ENCODE data around the gene FOXL2. TPM values are rescaled to one million over a fixed set of nuclear protein-coding genes. Genes with fewer than 3 reads are reported as not detected.
"Not testable (repeated sequence)": the region's sequence is repeated elsewhere in the genome, so short reads cannot be mapped to it uniquely, and the experiment has no call there.

Gene FOXL2
- polyA plus RNA-seq, 6 donors from 2014 or later = not detected

DNA sequence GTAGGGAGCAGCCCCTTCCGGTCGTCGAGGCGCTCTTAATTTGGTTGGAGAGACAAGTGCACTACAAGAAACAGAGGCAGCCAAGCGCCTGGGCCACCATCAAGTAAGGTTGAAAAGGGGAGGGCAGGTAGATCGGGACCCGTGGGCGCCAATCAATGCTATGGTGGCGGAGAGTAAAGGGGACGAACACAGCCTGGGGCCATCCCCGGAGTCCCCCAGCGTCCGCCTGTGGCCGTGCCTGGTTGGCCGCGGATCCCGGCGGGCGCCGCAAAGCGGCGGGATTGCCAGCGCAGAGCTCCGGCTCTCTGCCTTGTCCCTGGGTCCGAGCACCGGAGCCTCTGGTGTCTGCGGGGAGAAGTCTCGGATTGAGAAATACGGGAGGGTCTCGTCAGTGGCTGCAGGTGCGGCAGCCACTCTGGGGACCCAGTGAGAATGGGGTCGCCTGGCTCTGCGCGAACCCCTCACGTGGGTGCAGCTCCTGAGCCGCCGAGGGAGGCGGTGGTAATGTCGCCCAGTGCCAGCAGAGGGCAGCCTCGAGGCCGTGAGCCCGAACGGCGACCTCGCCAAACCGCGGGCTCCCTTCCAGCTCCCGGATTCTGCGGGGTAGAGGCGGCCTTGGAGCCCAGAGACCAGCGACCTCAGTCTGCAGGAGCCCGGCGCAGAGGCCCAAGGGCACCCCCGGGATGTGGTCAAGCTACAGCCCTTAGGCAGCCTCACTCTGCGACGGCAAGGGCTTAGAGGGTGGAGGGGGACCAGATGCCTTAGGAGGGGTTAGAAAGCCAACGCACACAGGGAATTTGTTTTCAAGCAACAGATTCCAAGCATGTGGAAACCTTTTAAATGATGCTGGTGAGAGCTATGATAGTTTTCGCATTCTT is 10.8 kb downstream of the FOXL2 start:
- Mint-ChIP-seq H3K27me3 (peaks cover 75 to 93% (median 78%) of the 10 kb centered on the region in 3 donors), H3K9me3 (no peaks in the 10 kb centered on the region), H3K4me3 (peak overlapping the region; percentile 53 to 85 (median 78)), H3K27ac (peak overlapping the region in 2 of 6 donors; percentile 56 to 59), H3K4me1 (peaks cover 14 to 40% (median 38%) of the 10 kb centered on the region in 3 donors), H3K36me3 (no peaks in the 10 kb centered on the region)
- DNase-seq (peak; percentile 57), ATAC-seq (ENCODE audit: low read depth in 2 of 2) (peak; percentile 65 to 71)

GRCh38 chr3:138935505-138935862 is 11.5 kb downstream of the FOXL2 start:
- Mint-ChIP-seq H3K4me1 (peaks cover 14 to 40% (median 38%) of the 10 kb centered on the region in 3 donors), H3K27ac (peak overlapping the region in 2 of 6 donors; percentile 56 to 59), H3K9me3 (peaks cover 0 to 2% (median 0%) of the 10 kb centered on the region in 7 donors), H3K36me3 (no peaks in the 10 kb centered on the region), H3K4me3 (peak overlapping the region; percentile 53 to 85 (median 78)), H3K27me3 (peaks cover 75 to 93% (median 78%) of the 10 kb centered on the region in 3 donors)
- DNase-seq (no peak), ATAC-seq (ENCODE audit: low read depth in 2 of 2) (peak in 1 of 2 donors; percentile 3)

DNA sequence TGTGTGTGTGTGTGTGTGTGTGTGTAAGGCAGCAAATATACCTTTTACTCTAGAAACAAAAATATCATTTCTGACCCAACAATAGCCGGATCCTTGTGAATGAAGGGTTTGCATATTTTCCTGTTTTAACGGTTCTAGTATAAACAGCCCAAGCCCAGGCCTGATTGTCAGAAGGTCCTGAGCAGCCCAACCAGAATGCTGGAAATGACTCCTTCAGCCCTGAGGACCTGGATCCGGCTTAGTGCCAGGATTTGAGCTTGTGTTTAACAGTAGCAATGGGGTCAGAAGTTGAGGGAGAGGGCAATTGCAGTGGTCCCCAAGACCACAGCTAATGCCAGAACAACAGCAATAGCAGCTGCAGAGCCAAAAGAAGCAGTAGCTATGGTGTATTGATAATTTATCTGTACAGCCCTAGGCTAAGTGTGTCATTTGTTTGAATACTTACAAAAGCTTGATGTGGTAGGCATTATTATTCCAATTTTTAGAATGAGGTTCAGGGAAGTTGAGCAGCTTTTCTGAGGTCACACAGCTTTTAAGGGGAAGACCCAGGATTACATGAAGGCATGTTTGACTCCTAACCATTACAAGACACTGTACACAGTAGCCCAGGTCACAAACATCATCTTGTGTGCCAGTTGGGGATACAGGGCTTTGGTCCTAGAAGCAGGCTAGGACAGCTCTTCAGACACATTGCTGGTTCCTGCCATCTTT is 12.8 kb downstream of the FOXL2 start:
- H3K36me3 Mint-ChIP-seq = no peaks in the 10 kb centered on the region
- H3K27ac Mint-ChIP-seq = no peak overlapping the region
- peak overlapping the region in 1 of 8 donors; percentile 12 for H3K4me3 Mint-ChIP-seq
- peaks cover 14 to 37% (median 32%) of the 10 kb centered on the region in 3 donors for H3K4me1 Mint-ChIP-seq
- DNase-seq (no peak), ATAC-seq (ENCODE audit: low read depth in 2 of 2) (no peak)
- H3K27me3 Mint-ChIP-seq = peaks cover 71 to 95% (median 78%) of the 10 kb centered on the region in 3 donors
- H3K9me3 Mint-ChIP-seq = peaks cover 0 to 2% (median 0%) of the 10 kb centered on the region in 7 donors

GRCh38 chr3:138933068-138933668 is 13.8 kb downstream of the FOXL2 start:
- H3K27me3 Mint-ChIP-seq = peaks cover 63 to 95% (median 69%) of the 10 kb centered on the region in 3 donors
- peaks cover 0 to 2% (median 0%) of the 10 kb centered on the region in 7 donors for H3K9me3 Mint-ChIP-seq
- no peak for DNase-seq
- no peak overlapping the region for H3K27ac Mint-ChIP-seq
- peaks cover 9 to 27% (median 24%) of the 10 kb centered on the region in 3 donors for H3K4me1 Mint-ChIP-seq
- H3K4me3 Mint-ChIP-seq = no peak overlapping the region
- H3K36me3 Mint-ChIP-seq = no peaks in the 10 kb centered on the region
- no peak for ATAC-seq (ENCODE audit: low read depth in 2 of 2)

DNA sequence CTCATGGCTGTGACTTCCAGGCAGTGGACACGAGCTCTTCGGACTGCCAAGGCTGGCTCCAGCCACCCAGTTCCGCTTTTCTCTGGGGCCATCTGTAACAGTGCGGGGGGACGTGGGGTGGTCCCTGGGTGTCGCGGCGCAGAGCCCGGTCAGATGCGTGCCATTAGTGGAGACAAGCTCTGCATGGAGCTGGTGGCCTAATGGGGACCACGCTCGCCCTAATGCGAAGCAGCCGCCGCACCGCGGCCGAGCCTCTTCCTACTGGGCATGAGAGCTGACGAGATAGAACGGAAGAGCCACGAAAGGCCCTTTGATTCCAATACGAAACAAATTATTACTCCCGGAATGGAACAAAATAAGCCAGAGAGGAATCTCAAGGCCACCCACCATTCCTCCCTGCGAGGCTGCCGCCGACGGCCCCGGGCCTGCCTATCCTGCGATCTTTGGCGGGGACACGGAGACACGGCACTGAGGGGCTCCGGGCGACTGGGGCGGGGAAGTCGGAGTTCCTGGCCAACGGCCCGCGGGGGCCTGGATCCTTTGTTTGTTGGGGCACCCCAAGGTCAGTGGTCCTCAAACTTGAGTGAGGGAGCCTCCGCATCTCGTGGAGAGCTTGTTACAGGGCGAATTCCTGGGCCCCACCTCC is 18.1 kb downstream of the FOXL2 start:
- Mint-ChIP-seq H3K4me3 (no peak overlapping the region), H3K36me3 (no peaks in the 10 kb centered on the region), H3K9me3 (peaks cover 0 to 2% (median 0%) of the 10 kb centered on the region in 7 donors), H3K27me3 (peaks cover 37 to 82% (median 45%) of the 10 kb centered on the region in 3 donors), H3K4me1 (no peaks in the 10 kb centered on the region), H3K27ac (no peak overlapping the region)
- DNase-seq (no peak), ATAC-seq (ENCODE audit: low read depth in 2 of 2) (no peak)

DNA sequence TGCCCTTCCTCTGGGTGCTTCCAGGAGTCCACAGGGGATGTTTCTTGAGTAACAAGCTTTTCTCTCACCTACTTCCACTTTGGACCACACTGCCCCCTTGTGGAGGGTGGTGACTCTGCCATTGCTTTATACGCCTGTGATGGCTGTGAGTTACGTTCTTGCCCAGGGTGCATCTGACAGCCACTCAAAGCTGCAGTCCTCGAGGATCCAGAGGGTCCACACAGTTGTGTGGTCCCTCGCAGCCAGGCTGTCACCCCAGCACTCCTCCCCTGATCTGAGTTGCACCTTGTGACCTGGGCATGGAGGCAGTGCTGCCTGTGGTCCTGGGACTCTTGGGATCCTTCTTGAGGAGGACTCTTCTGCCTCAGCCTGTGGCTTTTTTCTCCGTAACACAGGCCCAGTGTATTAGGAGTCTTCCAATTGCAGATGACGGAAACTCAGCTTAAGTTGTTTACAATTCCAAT is 23.4 kb downstream of the FOXL2 start:
- H3K27me3 Mint-ChIP-seq = peaks cover 30 to 50% (median 40%) of the 10 kb centered on the region in 3 donors
- no peaks in the 10 kb centered on the region for H3K36me3 Mint-ChIP-seq
- H3K4me1 Mint-ChIP-seq = peaks cover 0 to 6% (median 5%) of the 10 kb centered on the region in 3 donors
- peak overlapping the region in 2 of 8 donors; percentile 28 to 56 for H3K4me3 Mint-ChIP-seq
- DNase-seq = peak; percentile 71
- no peak overlapping the region for H3K27ac Mint-ChIP-seq
- no peaks in the 10 kb centered on the region for H3K9me3 Mint-ChIP-seq
- ATAC-seq (ENCODE audit: low read depth in 2 of 2) = peak; percentile 88 to 92

DNA sequence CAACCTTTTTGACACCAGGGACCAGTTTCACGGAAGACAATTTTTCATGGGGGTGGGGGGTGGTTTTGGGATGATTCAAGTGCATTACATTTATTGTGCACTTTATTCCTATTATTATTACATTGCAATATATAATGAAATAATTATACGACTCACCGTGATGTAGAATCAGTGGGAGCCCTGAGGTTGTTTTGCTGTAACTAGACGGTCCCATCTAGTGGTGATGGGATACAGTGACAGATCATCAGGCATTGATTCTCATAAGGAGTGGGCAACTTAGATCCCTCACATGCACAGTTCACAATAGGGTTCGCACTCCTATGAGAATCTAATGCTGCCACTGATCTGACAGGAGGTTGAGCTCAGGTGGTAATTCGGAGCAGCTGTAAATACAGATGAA is 24.5 kb downstream of the FOXL2 start:
- not testable (repeated sequence) for H3K4me3 Mint-ChIP-seq; H3K27ac Mint-ChIP-seq; DNase-seq; H3K9me3 Mint-ChIP-seq; ATAC-seq (ENCODE audit: low read depth in 2 of 2); H3K36me3 Mint-ChIP-seq; H3K4me1 Mint-ChIP-seq
- H3K27me3 Mint-ChIP-seq = peaks cover 29 to 49% (median 40%) of the 10 kb centered on the region in 3 donors

DNA sequence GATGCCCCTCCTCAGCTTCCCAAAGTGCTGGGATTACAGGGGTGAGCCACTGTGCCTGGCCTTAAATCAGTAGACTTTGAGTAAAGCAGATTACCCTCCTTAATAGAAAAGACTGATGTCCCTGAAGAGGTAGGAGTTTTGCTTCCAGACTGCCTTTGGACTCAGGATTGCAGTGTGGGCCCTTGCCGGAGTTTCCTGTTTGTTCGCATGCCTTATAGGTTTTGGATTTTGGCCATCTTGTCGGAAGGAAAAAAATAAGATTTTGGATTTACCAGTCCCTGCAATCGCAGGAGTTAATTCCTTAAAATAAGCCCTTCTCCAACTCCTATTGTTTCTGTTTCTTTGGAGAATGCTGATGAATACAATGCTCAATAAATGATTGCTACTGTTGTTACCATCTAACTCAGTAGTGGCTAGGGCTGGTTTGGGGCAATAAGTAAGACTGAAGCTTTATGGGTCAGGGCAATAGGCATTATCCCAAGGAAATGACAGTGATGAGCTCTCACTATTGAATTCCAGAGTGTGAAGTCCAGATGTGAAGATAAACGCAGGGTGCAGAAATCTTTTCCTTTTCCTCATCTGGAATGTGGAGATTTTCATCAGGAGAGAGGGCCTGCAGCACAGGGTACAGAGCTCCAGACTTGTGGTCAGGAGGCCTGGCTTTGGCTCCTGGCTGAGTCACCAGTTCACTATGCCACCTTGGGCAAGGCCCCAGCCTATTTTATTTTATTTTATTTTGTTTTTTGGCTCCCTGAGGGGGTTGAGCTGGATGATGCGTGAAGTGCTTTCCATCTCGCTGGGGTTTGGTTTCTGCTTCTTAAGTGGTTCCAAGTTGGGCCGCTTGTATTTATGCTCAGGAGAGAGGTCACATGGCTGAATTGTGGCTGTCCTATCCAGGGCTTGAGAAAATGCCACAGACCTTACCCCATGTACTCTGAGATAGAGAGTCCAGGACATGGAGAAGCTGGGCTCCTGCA is 25.3 kb downstream of the FOXL2 start:
- Mint-ChIP-seq H3K4me3 (no peak overlapping the region), H3K9me3 (no peaks in the 10 kb centered on the region), H3K36me3 (no peaks in the 10 kb centered on the region), H3K4me1 (peaks cover 2 to 6% (median 5%) of the 10 kb centered on the region in 3 donors), H3K27me3 (peaks cover 21 to 44% (median 32%) of the 10 kb centered on the region in 3 donors), H3K27ac (peak overlapping the region in 1 of 6 donors; percentile 61)
- DNase-seq (no peak), ATAC-seq (ENCODE audit: low read depth in 2 of 2) (no peak)

- DNase-seq = no peak
- H3K9me3 Mint-ChIP-seq = no peaks in the 10 kb centered on the region
- peak overlapping the region in 1 of 8 donors; percentile 9 for H3K4me3 Mint-ChIP-seq
- H3K36me3 Mint-ChIP-seq = no peaks in the 10 kb centered on the region
- peaks cover 10 to 21% (median 10%) of the 10 kb centered on the region in 3 donors for H3K4me1 Mint-ChIP-seq
- peaks cover 15 to 27% (median 25%) of the 10 kb centered on the region in 3 donors for H3K27me3 Mint-ChIP-seq
- H3K27ac Mint-ChIP-seq = no peak overlapping the region
- ATAC-seq (ENCODE audit: low read depth in 2 of 2) = no peak
Observed at GRCh38 chr3:138919325-138919724, 27.6 kb downstream of the FOXL2 start.

DNA sequence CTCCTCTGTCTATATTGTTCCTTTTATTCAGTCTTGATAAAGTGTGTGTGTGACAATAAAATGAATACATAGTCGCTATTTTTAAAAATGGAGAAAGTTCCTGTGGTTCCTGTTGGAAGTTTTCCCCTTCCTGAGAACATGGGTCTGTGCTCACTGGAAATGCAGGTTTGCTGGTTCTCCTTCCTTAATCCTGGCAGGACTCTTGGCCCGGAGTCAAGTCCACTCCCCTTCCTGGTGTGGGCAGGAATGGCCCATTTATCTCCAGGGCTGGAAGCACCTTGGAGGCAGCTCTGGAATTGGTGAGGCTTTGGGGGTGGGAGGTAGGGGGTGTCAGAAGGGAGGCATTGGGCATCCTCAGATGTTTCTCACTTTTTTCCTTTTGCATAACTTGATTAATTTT is 30.1 kb downstream of the FOXL2 start:
- Mint-ChIP-seq H3K27me3 (peaks cover 10 to 16% (median 14%) of the 10 kb centered on the region in 3 donors), H3K4me1 (peaks cover 5 to 15% (median 10%) of the 10 kb centered on the region in 3 donors), H3K36me3 (no peaks in the 10 kb centered on the region), H3K9me3 (no peaks in the 10 kb centered on the region), H3K27ac (no peak overlapping the region), H3K4me3 (peak overlapping the region in 4 of 8 donors; percentile 17 to 57 (median 43))
- ATAC-seq (ENCODE audit: low read depth in 2 of 2) (no peak), DNase-seq (no peak)

DNA sequence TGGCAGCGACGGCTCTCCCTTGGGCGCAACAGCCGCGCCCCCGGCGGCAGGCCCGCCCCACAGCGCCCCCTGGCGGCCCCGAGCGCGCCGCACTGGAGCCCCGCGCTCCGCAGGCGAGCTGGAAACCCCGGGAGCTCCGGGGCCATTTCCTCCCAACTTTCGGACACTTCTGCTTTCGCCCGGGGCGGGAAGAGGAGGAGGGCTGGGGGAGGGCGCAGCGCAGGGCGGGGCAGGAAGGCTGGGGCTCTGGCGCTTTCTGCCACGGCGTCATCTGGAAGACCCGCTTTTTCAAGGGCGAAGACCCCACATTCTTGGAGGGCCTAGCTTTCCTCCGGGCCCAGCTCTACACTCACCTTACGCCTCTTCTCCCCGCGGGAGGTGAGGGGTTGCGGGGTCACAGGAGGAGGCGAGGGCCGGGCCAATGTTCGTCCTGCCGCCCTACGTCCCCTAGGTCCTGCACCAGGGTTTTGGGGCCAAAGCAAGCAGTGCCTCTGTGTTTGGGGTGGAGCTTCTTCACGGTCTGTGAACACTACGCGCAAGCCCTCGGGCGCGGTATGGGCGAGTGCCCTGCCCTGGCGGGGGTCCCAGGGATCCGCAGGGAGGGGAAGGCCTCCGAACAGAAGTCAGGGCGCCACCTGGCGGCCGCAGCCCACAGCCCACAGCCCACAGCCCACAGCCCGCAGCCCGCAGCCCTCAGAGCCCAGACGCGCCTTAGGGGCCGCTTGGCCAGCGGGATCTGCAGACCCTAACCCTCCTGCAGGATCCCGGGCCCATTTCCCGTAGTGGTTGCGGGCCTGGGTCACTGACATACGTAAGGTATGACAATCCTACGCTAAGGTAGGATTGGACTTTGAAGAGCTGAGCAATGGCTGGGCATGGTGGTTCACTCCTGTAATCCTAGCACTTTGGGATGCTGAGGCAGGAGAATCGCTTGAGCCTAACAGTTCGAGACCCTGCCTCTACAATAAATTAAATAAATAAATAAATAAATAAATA is 31.1 kb downstream of the FOXL2 start:
- H3K4me1 Mint-ChIP-seq = peaks cover 5 to 15% (median 10%) of the 10 kb centered on the region in 3 donors
- H3K4me3 Mint-ChIP-seq = peak overlapping the region; percentile 74 to 91 (median 88)
- peak; percentile 78 for DNase-seq
- peaks cover 6 to 16% (median 8%) of the 10 kb centered on the region in 3 donors for H3K27me3 Mint-ChIP-seq
- H3K27ac Mint-ChIP-seq = peak overlapping the region in 4 of 6 donors; percentile 50 to 97 (median 80)
- ATAC-seq (ENCODE audit: low read depth in 2 of 2) = peak; percentile 84 to 88
- H3K36me3 Mint-ChIP-seq = no peaks in the 10 kb centered on the region
- no peaks in the 10 kb centered on the region for H3K9me3 Mint-ChIP-seq
